ENCODE data around the gene TMOD2. TPM values are rescaled to one million over a fixed set of nuclear protein-coding genes. Genes with fewer than 3 reads are reported as not detected.
"Not testable (repeated sequence)": the region's sequence is repeated elsewhere in the genome, so short reads cannot be mapped to it uniquely, and the experiment has no call there.

The TMOD2 gene
- total and polyA plus RNA-seq, 2 of the 8 experiments (the other 6 are each of a cell fraction or from before 2014, with no cell fraction given) = 0.80 to 6.5 TPM

DNA sequence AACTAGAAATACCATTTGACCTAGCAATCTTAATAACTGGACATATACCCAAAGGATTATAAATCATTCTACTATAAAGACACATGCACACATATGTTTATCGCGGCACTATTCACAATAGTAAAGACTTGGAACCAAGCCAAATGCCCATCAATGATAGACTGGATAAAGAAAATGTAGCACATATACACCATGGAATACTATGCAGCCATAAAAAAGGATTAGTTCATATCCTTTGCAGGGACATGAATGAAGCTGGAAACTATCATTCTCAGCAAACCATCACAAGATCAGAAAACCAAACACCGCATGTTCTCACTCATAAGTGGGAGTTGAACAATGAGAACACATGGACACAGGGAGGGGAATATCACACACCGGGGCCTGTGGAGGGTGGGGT, 41.1 kb downstream of the TMOD2 start:
- H2BK15ac ChIP-seq (ENCODE audit: low read length); H3K14ac ChIP-seq (ENCODE audit: insufficient read length); H3K9me3 ChIP-seq (ENCODE audit: insufficient read depth in 2 of 2, low read depth in 1 of 2, low read length in 1 of 2); DNase-seq (ENCODE audit: low read depth in 1 of 2, low spot score in 2 of 2); H3K9ac ChIP-seq (replicated peaks in 1 of 4; ENCODE audit: extremely low read depth in 1 of 4, low read depth in 3 of 4, low read length in 3 of 4); CTCF ChIA-PET (ENCODE audit: partially characterized antibody); H3K79me2 ChIP-seq (ENCODE audit: control insufficient read depth in 1 of 2, insufficient read depth in 2 of 2, low read length in 2 of 2); H2BK120ac ChIP-seq (replicated peaks; ENCODE audit: low read depth, low read length); H3K4me2 ChIP-seq (ENCODE audit: insufficient read depth in 1 of 2, low read depth in 2 of 2, low read length in 2 of 2); H3K4me3 ChIP-seq (ENCODE audit: extremely low read depth in 1 of 4, insufficient read depth in 2 of 4, low read depth in 3 of 4, low read length in 4 of 4); H3K27me3 ChIP-seq (replicated peaks in 1 of 4; ENCODE audit: control insufficient read depth in 3 of 4, extremely low read depth in 1 of 4, insufficient read depth in 3 of 4, low read length in 3 of 4); H4K8ac ChIP-seq (ENCODE audit: extremely low read depth, insufficient read depth, low read length); FAIRE-seq; H4K20me1 ChIP-seq (replicated peaks in 1 of 2; ENCODE audit: control insufficient read depth in 1 of 2, insufficient read depth in 2 of 2, low read length in 2 of 2); H4K91ac ChIP-seq (replicated peaks; ENCODE audit: insufficient read length, low read length); H3K4ac ChIP-seq (replicated peaks; ENCODE audit: insufficient read length, low read depth, low read length); H3K23ac ChIP-seq (ENCODE audit: insufficient read length); H3K27ac ChIP-seq (ENCODE audit: low read depth, low read length); H3K18ac ChIP-seq (ENCODE audit: extremely low read depth, low read length); H2BK20ac ChIP-seq (ENCODE audit: low read length); POLR2A ChIA-PET (ENCODE audit: partially characterized antibody); H3K36me3 ChIP-seq (ENCODE audit: control insufficient read depth in 2 of 4, insufficient read depth in 4 of 4, low read length in 3 of 4); H2BK5ac ChIP-seq (ENCODE audit: low read depth, low read length); H3K4me1 ChIP-seq (replicated peaks in 1 of 4; ENCODE audit: control insufficient read depth in 3 of 4, insufficient read depth in 4 of 4, low read length in 3 of 4); H3K79me1 ChIP-seq (ENCODE audit: low read depth, low read length); H2AK5ac ChIP-seq (ENCODE audit: low read depth, low read length); H2AFZ ChIP-seq (ENCODE audit: low read length); H3K23me2 ChIP-seq (ENCODE audit: low read depth, low read length); H4K5ac ChIP-seq (ENCODE audit: insufficient read length, low read depth, low read length); H2BK12ac ChIP-seq (ENCODE audit: low read depth, low read length); H3K56ac ChIP-seq (replicated peaks; ENCODE audit: insufficient read length, low read depth, low read length): not testable (repeated sequence)
- WGBS, 2 experiments (ENCODE audit: extremely low coverage in 1 of 2, insufficient coverage in 1 of 2, insufficient read length in 1 of 2, insufficient replicate concordance in 2 of 2, low coverage in 1 of 2, low lambda C conversion rate in 2 of 2, missing lambda C conversion rate in 1 of 2) = 90% methylated on average over 4 of the region's 4 CpGs; no CpG with 5 or more reads in 1 of the 2 experiments

All from H1 (cell line).